DOHH2 (cell line): Measurements from ENCODE around the gene SEZ6.

Experiments
- H3F3A ChIP-seq: fragments of 200-600 bp; sonication (generic), shearing (Covaris generic); 2 replicates; pipeline ENCODE4 v1.6.0; 2016; ENCODE audit warnings: antibody characterized with exemption, mild to moderate bottlenecking; ENCODE audit not compliant: control insufficient read depth, insufficient read depth
- H3K27ac ChIP-seq: fragments of 200-600 bp; sonication (generic); 2 replicates; pipeline ENCODE4 v1.5.1; 2014; ENCODE audit warnings: low read depth, mild to moderate bottlenecking, low read length, moderate library complexity
- H3K27me3 ChIP-seq: fragments of 200-600 bp; sonication (generic); 2 replicates; pipeline ENCODE4 v1.6.1; 2014; ENCODE audit warnings: mild to moderate bottlenecking, low read length, mixed read lengths; ENCODE audit not compliant: control insufficient read depth
- H3K36me3 ChIP-seq: fragments of 200-600 bp; sonication (generic); 2 replicates; pipeline ENCODE4 v1.6.1; 2014; ENCODE audit warnings: mild to moderate bottlenecking, low read length, moderate library complexity, mixed read lengths; ENCODE audit not compliant: control insufficient read depth
- H3K4me1 ChIP-seq: fragments of 200-600 bp; sonication (generic); 2 replicates; pipeline ENCODE4 v1.6.1; 2014; ENCODE audit warnings: mild to moderate bottlenecking, low read length, mixed read lengths; ENCODE audit not compliant: control insufficient read depth
- H3K4me2 ChIP-seq: fragments of 200-600 bp; sonication (generic); 2 replicates; pipeline ENCODE4 v1.6.0; 2014; ENCODE audit warnings: mild to moderate bottlenecking, low read length, moderate library complexity
- H3K4me3 ChIP-seq: fragments of 200-600 bp; sonication (generic); 2 replicates; pipeline ENCODE4 v1.5.1; 2014; ENCODE audit warnings: mild to moderate bottlenecking, low read length, mixed read lengths
- H3K79me2 ChIP-seq: fragments of 200-600 bp; sonication (generic); 2 replicates; pipeline ENCODE4 v1.6.1; 2014; ENCODE audit warnings: mild to moderate bottlenecking, low read length, mixed read lengths; ENCODE audit not compliant: control insufficient read depth
- H3K9me2 ChIP-seq: fragments of 200-600 bp; sonication (generic); replicated peaks from 2 replicates; pipeline ENCODE4 v1.6.1; 2014; ENCODE audit warnings: mild to moderate bottlenecking, low read length, mixed read lengths; ENCODE audit not compliant: control insufficient read depth
- H3K9me3 ChIP-seq: fragments of 200-600 bp; sonication (generic); 2 replicates; pipeline ENCODE4 v1.6.1; 2014; ENCODE audit warnings: antibody characterized with exemption, low read length, mixed read lengths; ENCODE audit not compliant: control insufficient read depth, insufficient read depth
- H4K20me1 ChIP-seq: fragments of 200-600 bp; sonication (generic); 2 replicates; pipeline ENCODE4 v1.6.0; 2014; ENCODE audit warnings: low read depth, mild to moderate bottlenecking, antibody characterized with exemption, low read length, moderate library complexity; ENCODE audit not compliant: control insufficient read depth, insufficient read depth
- CTCF ChIP-seq: fragments of 200-600 bp; sonication (generic); IDR thresholded peaks from one replicate; pipeline ENCODE4 v1.5.1; 2014; ENCODE audit warnings: antibody characterized with exemption, mild to moderate bottlenecking, low read depth, low read length; ENCODE audit not compliant: poor library complexity, severe bottlenecking
- EZH2phosphoT487 ChIP-seq: fragments of 200-600 bp; sonication (generic); IDR thresholded peaks from 2 replicates; pipeline ENCODE4 v1.6.1; 2017; ENCODE audit warnings: borderline replicate concordance, mild to moderate bottlenecking, antibody characterized with exemption, low read length, moderate library complexity, mixed read lengths

SEZ6 gene

GRCh38 chr17:28912281-28912937, 93.4 kb downstream of the SEZ6 start:
- Histone ChIP-seq H3K4me3 (no peak overlapping the region), H3K27me3 (no peaks in the 10 kb centered on the region), H3K4me2 (no peak overlapping the region), H4K20me1 (no peaks in the 10 kb centered on the region; the same call in 1 of the 2 replicates), H3K4me1 (no peaks in the 10 kb centered on the region), H3K9me3 (no peaks in the 10 kb centered on the region), H3K36me3 (peaks cover 96% of the 10 kb centered on the region), H3K79me2 (no peaks in the 10 kb centered on the region), H3K27ac (no peak overlapping the region), H3F3A (no peaks in the 10 kb centered on the region; the same call in 1 of the 2 replicates), H3K9me2 (no peaks in the 10 kb centered on the region)
- TF ChIP-seq EZH2phosphoT487 (no peak), CTCF (peak; percentile 53)

DNA sequence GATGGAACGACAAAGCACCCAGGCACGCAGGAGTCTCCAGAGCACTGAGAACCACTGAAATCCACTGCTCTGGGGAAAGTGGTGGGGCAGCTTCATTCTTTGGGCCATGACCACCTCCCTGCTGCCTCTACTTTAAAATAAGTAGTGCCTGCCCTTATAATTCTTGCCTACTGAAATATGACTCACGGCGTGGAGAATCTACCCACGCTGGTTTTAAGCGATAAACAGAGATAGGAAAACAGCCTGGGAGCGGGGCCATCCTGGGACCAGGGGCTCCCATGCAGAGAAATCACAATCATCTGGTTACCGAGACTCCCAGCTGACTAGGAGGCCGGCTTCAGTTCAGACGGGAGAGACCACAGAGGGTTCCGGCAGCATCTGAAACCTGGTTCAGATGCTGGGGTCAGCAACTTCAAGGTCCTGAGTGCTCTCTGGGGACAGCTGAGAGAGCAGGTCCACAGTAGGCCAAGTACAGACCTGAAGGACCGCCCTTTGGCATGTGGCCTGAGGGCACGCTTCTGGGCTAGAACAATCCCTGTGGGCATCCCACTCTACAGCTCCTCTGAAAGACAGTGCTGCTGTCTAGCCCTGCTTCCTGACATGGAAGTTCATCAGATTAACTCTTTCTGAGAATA, 94.3 kb downstream of the SEZ6 start:
- Histone ChIP-seq H3F3A (no peaks in the 10 kb centered on the region; the same call in 1 of the 2 replicates), H3K4me1 (no peaks in the 10 kb centered on the region), H3K4me3 (no peak overlapping the region), H3K9me3 (no peaks in the 10 kb centered on the region), H3K4me2 (no peak overlapping the region), H3K9me2 (no peaks in the 10 kb centered on the region), H3K27me3 (no peaks in the 10 kb centered on the region), H3K36me3 (peaks cover 96% of the 10 kb centered on the region), H3K79me2 (no peaks in the 10 kb centered on the region), H4K20me1 (no peaks in the 10 kb centered on the region; the same call in 1 of the 2 replicates), H3K27ac (no peak overlapping the region)
- no peak for TF ChIP-seq EZH2phosphoT487
- no peak for TF ChIP-seq CTCF

GRCh38 chr17:28910534-28910933, 95.3 kb downstream of the SEZ6 start:
- peaks cover 3% of the 10 kb centered on the region for H3F3A ChIP-seq
- no peaks in the 10 kb centered on the region for H3K9me3 ChIP-seq
- no peaks in the 10 kb centered on the region; the same call in 1 of the 2 replicates for H4K20me1 ChIP-seq

More at GRCh38 chr17:28910534-28910933, 95.3 kb downstream of the SEZ6 start:
- H3K27me3 ChIP-seq = no peaks in the 10 kb centered on the region
- TF ChIP-seq CTCF (no peak), EZH2phosphoT487 (no peak)
- peaks cover 90% of the 10 kb centered on the region for H3K36me3 ChIP-seq
- no peaks in the 10 kb centered on the region for H3K4me1 ChIP-seq
- no peak overlapping the region for H3K4me3 ChIP-seq
- H3K4me2 ChIP-seq = no peak overlapping the region
- H3K79me2 ChIP-seq = no peaks in the 10 kb centered on the region
- H3K27ac ChIP-seq = no peak overlapping the region
- H3K9me2 ChIP-seq = no peaks in the 10 kb centered on the region
